Right cardiac atrium (tissue), 5 donors: Measurements from ENCODE around the gene CDYL. TPM values are rescaled to one million over a fixed set of nuclear protein-coding genes. Genes with fewer than 3 reads are reported as not detected.

Experiments
- ATAC-seq, 2 donors: fragments of 200-7000 bp; cut with Tn5 transposase; one replicate each; pipeline versions ENCODE4 v1.8.0 to v1.9.1; 2020; ENCODE audit warnings: moderate library complexity in 2 of 2, mild to moderate bottlenecking in 1 of 2
- DNase-seq, 3 donors: peaks; one replicate each; pipeline ENCODE4 v3.0.0-alpha.2; 2020
- H3K27ac ChIP-seq: one replicate; pipeline ENCODE4 v1.5.1; 2013; ENCODE audit warnings: mild to moderate bottlenecking, low read length, control low read depth, moderate library complexity
- H3K27me3 ChIP-seq: one replicate; pipeline ENCODE4 v1.6.1; 2013; ENCODE audit not compliant: control insufficient read depth, insufficient read depth
- H3K4me1 ChIP-seq: one replicate; pipeline ENCODE4 v1.6.1; 2013; ENCODE audit warnings: low read length; ENCODE audit not compliant: control insufficient read depth, insufficient read depth
- H3K4me3 ChIP-seq: one replicate; pipeline ENCODE4 v1.5.1; 2013; ENCODE audit warnings: low read length, control low read depth
- H3K9me3 ChIP-seq: one replicate; pipeline ENCODE4 v1.6.1; 2013; ENCODE audit warnings: low read length; ENCODE audit not compliant: control insufficient read depth
- WGBS: extraction: QIAGEN DNeasy Blood & Tissue Kit; methylation state at CpG from one replicate; pipeline ENCODE4 v1.1.7; 2013; 5-methylcytosine and 5-hydroxymethylcytosine counted together
- intact Hi-C, 4 donors: fragments of 100-400 bp; cut with DNase I; formaldehyde crosslinking; loops; one replicate each; pipeline versions ENCODE4 v1.11.0 to v1.14.0; 2022 to 2023
- polyA plus RNA-seq: library from polyadenylated mRNA; stranded (reverse); fragments of 200-250 nt; gene quantifications from one replicate; pipeline ENCODE4 v1.2.3, GENCODE V29; 2013
- total RNA-seq, 4 donors: library from RNA; stranded (reverse); fragmentation: NEBNext Ultra II Directional; extraction: Animal tissue kit (Norgen Biotek cat#: 25700); gene quantifications; one replicate each; pipeline ENCODE4 v1.2.1, GENCODE V29; 2021
- donor health status: healthy with polysubstance abuse.
- donor health status: DM: no; HTN: yes; CAD: no.
- donor health status: DM: no; HTN: no; CAD: no.
- donor health status: DM: no; HTN: yes; CAD: no; lungs with severe emphysema.
- donor health status: DM: yes; HTN: yes; CAD: no.

CDYL gene
- total and polyA plus RNA-seq, 5 donors, result 6.0 to 42.0 (median 36.1) TPM

DNA sequence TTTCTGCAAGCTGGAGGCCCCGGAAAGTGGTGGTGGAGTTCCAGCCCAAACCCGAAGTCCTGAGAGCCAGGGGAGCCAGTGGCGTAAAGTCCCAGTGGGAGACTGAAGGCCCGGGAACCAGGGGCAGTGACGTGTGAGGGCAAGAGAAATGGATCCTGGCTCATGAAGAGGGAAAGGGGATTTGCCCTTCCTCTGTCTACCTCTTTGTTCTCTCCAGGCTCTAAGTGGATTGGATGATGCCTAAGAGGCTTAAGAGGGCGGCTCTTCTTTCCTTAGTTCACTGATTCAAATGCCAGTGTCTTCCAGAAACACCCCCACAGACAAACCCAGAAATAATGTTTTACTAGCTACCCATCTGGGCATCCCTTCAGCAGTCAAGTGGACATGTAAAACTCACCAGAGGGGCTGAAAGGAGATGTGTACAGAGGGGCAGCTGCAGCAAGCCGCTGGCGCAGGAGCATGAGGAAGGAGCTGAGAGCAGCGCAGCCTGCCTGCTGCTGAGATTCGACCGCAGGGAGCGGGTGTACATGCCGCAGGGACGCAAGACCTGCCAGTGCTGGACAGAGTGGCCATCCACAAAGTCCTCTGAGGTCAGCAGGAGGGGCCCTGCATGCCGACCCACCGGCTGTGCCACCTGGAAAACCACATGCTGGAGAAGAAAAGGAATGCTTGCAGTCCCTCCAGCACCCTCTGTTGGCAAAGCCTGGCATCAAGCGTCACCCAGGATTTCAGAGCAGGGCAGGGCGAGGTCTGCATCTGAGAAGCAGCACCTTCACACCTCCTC lies 29.5 kb downstream of the CDYL start:
- H3K27me3 ChIP-seq, result no peaks in the 10 kb centered on the region
- DNase-seq, result peak; percentile 17 to 74 (median 64)
- 78% methylated on average over 18 of the region's 18 CpGs for WGBS
- intact Hi-C loops, result no loop called here
- H3K27ac ChIP-seq, result no peak overlapping the region
- peak; percentile 50 to 69 for ATAC-seq
- no peak overlapping the region for H3K4me3 ChIP-seq
- H3K4me1 ChIP-seq, result peaks cover 17% of the 10 kb centered on the region
- H3K9me3 ChIP-seq, result no peaks in the 10 kb centered on the region

DNA sequence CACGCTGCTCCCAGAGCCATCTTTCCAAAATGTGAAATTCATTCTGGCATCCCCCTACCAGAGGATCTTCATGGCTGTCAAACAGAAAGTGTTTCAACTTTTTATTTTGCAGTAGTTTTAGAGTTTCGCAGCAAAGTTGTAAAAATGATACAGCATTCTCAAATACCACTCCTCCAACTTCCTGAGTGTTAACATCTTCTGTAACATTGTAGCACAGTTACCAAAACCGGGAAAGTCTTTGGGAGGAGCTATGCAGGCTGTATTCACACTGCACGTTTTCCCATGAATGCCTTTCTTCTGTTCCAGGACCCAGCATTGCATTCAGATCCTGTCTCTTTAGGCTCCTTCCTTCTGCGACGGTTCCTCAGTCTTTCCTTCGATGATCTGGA lies 30.1 kb downstream of the CDYL start:
- Histone ChIP-seq H3K4me1 (peaks cover 17% of the 10 kb centered on the region), H3K9me3 (no peaks in the 10 kb centered on the region), H3K27ac (no peak overlapping the region), H3K27me3 (no peaks in the 10 kb centered on the region), H3K4me3 (no peak overlapping the region)
- intact Hi-C loops, result no loop called here
- DNase-seq (no peak), ATAC-seq (no peak)
- WGBS, result 51% methylated on average over 7 of the region's 7 CpGs

- DNase-seq (no peak), ATAC-seq (no peak)
- no peak overlapping the region for H3K27ac ChIP-seq
- intact Hi-C loops, result no loop called here
- peaks cover 19% of the 10 kb centered on the region for H3K4me1 ChIP-seq
- H3K9me3 ChIP-seq, result no peaks in the 10 kb centered on the region
- H3K4me3 ChIP-seq, result no peak overlapping the region
- H3K27me3 ChIP-seq, result no peaks in the 10 kb centered on the region
- 73% methylated on average over 9 of the region's 9 CpGs for WGBS
Measured at GRCh38 chr6:4806791-4807190, 30.6 kb downstream of the CDYL start.

DNA sequence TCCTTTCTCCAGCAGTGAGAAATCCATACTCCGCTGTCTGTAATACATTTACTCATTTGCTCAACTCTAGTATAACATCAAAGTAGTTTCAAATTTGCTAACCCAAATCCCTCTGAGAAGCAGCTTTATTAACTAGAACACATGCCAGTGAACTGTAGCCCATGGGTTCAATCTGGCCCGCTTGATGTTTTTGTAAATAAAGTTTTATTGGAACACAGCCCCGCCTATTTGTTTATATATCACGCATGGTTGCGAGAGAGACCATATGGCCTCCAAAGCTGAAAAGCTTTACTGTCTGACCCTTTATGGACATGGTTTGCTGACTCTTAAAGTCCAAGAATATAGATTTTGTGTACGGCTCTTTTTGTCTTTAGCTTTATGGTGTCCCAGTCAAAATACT lies 32.2 kb downstream of the CDYL start:
- Histone ChIP-seq H3K4me3 (no peak overlapping the region), H3K9me3 (no peaks in the 10 kb centered on the region), H3K4me1 (peaks cover 14% of the 10 kb centered on the region), H3K27me3 (no peaks in the 10 kb centered on the region), H3K27ac (no peak overlapping the region)
- intact Hi-C loops, result no loop called here
- ATAC-seq, result no peak
- 99% methylated on average over 6 of the region's 6 CpGs for WGBS
- DNase-seq, result no peak

- no peak for DNase-seq
- no peaks in the 10 kb centered on the region for H3K9me3 ChIP-seq
- no peaks in the 10 kb centered on the region for H3K27me3 ChIP-seq
- H3K27ac ChIP-seq, result no peak overlapping the region
- 86% methylated on average over 5 of the region's 5 CpGs for WGBS
- H3K4me3 ChIP-seq, result no peak overlapping the region
- intact Hi-C loops, result no loop called here
- ATAC-seq, result no peak
- peaks cover 8% of the 10 kb centered on the region for H3K4me1 ChIP-seq
Measured at GRCh38 chr6:4809999-4810918, 34.1 kb downstream of the CDYL start.

DNA sequence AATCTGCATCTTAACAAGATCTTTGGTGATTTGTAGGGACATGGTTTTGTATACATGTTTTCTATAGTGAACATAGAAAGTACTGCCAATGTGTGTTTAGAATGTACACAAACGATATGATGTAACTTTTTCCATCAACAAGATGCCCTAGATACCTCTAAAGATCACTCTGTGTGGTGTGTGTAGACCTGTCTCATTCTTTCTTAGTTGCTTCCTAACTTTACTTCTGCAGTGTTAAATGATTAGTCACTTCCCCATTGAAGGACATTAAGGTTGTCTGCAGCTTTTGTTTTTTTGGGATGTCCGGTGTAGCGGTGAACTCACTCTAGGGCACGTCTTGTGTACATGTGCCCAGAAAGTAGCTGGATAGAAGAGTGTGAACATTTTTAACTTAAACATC lies 35.9 kb downstream of the CDYL start:
- DNase-seq, result no peak
- ATAC-seq, result no peak
- H3K4me1 ChIP-seq, result peaks cover 3% of the 10 kb centered on the region
- H3K27me3 ChIP-seq, result no peaks in the 10 kb centered on the region
- H3K27ac ChIP-seq, result no peak overlapping the region
- intact Hi-C loops, result no loop called here
- H3K4me3 ChIP-seq, result no peak overlapping the region
- WGBS, result 63% methylated on average over 4 of the region's 4 CpGs
- no peaks in the 10 kb centered on the region for H3K9me3 ChIP-seq

- intact Hi-C loops, result no loop called here
- H3K9me3 ChIP-seq, result no peaks in the 10 kb centered on the region
- 97% methylated on average over 8 of the region's 8 CpGs for WGBS
- no peak for DNase-seq
- H3K27ac ChIP-seq, result no peak overlapping the region
- no peak overlapping the region for H3K4me3 ChIP-seq
- no peak for ATAC-seq
- peaks cover 3% of the 10 kb centered on the region for H3K4me1 ChIP-seq
- no peaks in the 10 kb centered on the region for H3K27me3 ChIP-seq
Measured at GRCh38 chr6:4813055-4813454, 36.9 kb downstream of the CDYL start.

GRCh38 chr6:4814212-4814611 lies 38.0 kb downstream of the CDYL start:
- Histone ChIP-seq H3K4me3 (no peak overlapping the region), H3K27me3 (no peaks in the 10 kb centered on the region), H3K9me3 (no peaks in the 10 kb centered on the region), H3K4me1 (peaks cover 3% of the 10 kb centered on the region), H3K27ac (no peak overlapping the region)
- intact Hi-C loops, result no loop called here
- ATAC-seq (no peak), DNase-seq (no peak)

DNA sequence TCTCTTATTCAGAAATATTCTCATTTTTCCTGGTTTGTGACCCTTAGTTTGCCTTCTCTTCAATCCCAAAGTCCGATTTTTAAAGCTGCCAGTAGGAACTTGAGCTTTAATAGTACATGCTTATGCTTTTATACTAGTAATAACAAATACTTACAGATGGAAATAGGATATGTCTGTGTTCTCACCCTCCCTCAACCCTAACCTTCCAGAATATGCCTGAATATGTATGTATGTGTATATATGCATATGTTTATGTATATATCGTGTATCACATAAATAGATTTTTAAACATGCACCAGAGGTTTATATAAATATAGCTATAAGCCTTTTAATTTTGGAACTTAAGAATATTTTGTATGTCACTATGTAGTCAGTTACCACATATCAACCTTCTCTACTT lies 38.8 kb downstream of the CDYL start:
- peaks cover 5% of the 10 kb centered on the region for H3K4me1 ChIP-seq
- ATAC-seq, result no peak

GRCh38 chr6:4815584-4815983 lies 39.4 kb downstream of the CDYL start:
- WGBS, result 93% methylated on average over 2 of the region's 2 CpGs
- no peak for DNase-seq

More for the DNA sequence above, 38.8 kb downstream of the CDYL start:
- Histone ChIP-seq H3K27me3 (no peaks in the 10 kb centered on the region), H3K9me3 (no peaks in the 10 kb centered on the region), H3K27ac (no peak overlapping the region), H3K4me3 (no peak overlapping the region)
- intact Hi-C loops, result no loop called here
- 90% methylated on average over 2 of the region's 2 CpGs for WGBS
- DNase-seq, result no peak

GRCh38 chr6:4816904-4817303 lies 40.7 kb downstream of the CDYL start:
- Histone ChIP-seq H3K27ac (no peak overlapping the region), H3K4me3 (no peak overlapping the region), H3K4me1 (peaks cover 3% of the 10 kb centered on the region), H3K27me3 (no peaks in the 10 kb centered on the region), H3K9me3 (no peaks in the 10 kb centered on the region)
- intact Hi-C loops, result no loop called here
- ATAC-seq, result no peak
- DNase-seq, result no peak
- over 99% methylated on average over 2 of the region's 2 CpGs for WGBS

More at GRCh38 chr6:4815584-4815983, 39.4 kb downstream of the CDYL start:
- intact Hi-C loops, result no loop called here
- Histone ChIP-seq H3K9me3 (no peaks in the 10 kb centered on the region), H3K4me3 (no peak overlapping the region), H3K27me3 (no peaks in the 10 kb centered on the region), H3K27ac (no peak overlapping the region), H3K4me1 (peaks cover 5% of the 10 kb centered on the region)
- ATAC-seq, result no peak
